C4-2B (cell line): Measurements from ENCODE around the gene ARHGAP22.

Experiments
- CTCF ChIP-seq: fragments of 450-650 bp; conservative IDR thresholded peaks from 2 replicates; pipeline ENCODE4 v1.5.1; 2017; ENCODE audit warnings: mild to moderate bottlenecking
- ZFX ChIP-seq: fragments of 450-650 bp; IDR thresholded peaks from 2 replicates; pipeline ENCODE4 v1.6.1; 2017

DNA sequence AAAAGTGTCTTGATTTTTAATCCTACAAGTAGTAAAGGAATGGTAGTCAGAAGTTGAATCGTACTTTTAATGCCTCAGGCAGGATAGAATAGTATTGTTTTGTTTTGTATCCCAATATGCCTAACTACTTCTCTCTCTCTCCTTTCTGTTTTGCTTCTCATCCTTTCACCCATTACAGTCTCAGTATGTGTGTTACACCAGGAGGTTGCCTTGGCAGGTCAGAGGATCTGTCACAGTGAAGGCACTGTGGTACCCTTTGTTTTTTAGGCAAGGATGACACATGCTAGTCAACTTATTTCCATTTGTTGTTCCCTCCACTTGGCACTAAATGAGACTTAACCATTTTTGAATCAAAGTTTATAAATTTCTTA, 204.0 kb downstream of the ARHGAP22 start:
- TF ChIP-seq CTCF, result no peak
- no peak for TF ChIP-seq ZFX
